Iris pigment epithelial cell (primary cell): Measurements from ENCODE around the gene TMEM184B.
A peak's percentile ranks its signal among the peaks of the same experiment; 100 is the strongest.
"Not testable (repeated sequence)": the region's sequence is repeated elsewhere in the genome, so short reads cannot be mapped to it uniquely, and the experiment has no call there.

ENCODE experiments used
- DNase-seq: peaks from one replicate; pipeline ENCODE4 v3.0.0-alpha.2; 2011; ENCODE audit warnings: low read depth

Gene TMEM184B

DNA sequence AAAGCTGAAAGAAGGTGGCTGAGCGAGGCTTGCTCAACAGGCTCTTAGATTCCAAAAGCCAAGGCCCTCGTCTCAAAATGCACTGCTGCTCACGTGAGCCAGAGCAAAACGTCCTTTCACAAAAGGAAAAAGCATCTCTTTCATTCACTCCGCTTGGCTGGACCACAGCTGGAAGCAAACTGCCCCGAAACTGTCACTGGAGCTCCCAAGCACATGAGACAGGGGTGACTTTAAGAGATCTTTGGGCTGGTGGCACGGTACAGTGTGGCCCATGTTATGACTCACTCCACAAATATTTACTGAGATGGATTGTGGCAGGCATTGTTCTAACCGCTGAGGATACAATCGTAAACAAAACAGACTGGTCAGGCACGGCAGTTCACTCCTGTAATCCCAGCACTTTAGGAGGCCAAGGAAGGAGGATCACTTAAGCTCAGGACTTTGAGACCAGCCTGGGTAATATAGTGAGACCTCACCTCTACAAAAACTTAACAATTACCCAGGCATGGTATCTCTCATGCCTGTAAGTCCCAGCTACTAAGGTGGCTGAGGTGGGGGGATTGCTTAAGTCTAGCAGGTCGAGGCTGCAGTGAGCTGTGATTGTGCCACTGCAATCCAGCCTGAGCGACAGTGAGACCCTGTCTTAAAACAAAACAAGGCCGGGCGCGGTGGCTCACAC is 94.7 kb downstream of the TMEM184B start:
- DNase-seq, result peak; percentile 82

GRCh38 chr22:38177571-38177925 is 95.3 kb downstream of the TMEM184B start:
- not testable (repeated sequence) for DNase-seq

GRCh38 chr22:38177044-38177443 is 95.8 kb downstream of the TMEM184B start:
- DNase-seq, result no peak

DNA sequence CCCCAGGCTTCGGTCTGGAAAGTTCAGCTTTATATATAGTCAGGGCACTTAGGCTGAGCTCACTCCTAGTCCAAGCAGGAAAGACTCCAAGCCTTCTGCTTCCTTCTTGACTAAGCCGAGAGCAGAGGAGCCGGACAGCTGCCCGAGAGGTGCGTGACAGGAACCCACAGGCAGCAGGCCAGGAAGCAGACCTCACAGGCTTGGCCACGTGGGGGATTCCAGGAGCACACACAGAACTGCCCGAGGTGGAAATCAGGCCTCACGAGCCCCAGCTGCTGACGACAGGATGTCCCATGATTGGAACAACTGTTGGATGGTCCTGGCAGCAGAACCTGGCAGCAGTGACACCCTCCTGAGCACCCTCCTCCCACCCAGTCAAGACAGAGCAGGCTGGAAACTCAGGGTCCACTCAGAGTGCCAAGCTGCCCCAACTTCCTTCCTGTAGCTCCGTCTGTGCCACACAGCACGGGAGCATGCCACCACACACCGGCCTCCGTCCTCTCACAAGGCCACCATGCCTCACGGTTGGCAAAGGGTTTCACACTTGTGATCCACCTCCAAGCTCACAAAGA is 96.6 kb downstream of the TMEM184B start:
- peak; percentile 83 for DNase-seq

DNA sequence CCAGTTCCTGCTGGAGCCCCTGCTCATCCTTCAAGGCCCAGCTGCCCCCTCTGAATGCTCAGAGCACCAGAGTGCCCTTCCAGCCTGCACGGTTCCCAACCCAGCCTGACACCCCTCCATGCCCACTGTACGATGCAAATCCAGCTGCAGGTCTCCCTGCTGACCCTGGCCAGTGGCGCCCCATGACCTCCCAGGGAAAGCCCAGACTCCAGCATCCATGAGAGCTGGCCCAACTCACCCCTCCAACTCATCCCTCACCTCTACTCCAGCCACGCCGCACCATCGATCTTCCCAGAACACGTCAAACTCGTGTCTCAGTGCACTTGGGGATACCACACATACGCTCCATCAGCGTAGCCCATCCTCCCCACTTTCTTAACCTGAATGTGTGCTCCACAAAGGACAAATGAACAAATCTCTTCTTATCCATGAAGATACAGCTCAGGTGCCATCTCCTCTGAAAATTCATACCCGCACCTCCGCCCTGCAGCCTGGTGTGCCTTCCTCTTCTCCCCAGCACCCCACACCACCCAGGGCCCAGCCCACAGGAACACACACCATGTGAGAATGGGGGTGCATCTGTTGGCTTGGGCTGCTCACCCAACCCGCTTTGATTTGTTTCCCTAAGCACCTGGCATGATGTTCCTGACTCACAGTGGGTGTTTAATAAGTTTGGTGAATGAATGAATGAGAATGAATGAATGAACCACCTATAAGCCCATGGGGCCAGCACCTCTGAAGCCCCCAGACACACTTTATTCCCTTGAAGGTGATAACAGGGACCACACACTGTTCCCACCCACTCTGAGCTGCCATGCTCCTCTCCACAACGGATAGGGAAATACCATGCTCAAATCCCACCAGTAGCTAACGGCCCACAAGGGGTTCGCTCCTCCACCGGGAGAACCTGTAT is 97.3 kb downstream of the TMEM184B start:
- DNase-seq, result no peak

DNA sequence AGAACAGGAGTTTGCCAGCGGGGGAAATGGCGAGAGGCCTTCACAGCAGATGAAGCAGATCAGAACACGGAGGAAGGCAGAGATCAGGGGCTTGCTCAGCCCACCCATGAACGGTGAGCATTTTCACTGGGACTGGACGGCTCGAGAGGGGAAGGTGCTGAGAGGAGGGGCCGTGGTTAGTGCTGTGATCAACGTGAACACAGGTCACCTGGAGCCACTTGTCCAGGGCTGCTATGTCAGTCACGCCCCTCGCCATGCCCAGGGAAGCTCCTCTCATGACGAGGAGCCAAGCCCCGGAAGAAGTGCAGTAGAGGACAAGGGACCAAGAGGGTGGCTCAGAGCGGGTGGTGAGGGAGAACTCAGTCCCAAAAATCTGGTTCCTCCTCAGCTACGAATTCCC is 98.2 kb downstream of the TMEM184B start:
- DNase-seq, result no peak

DNA sequence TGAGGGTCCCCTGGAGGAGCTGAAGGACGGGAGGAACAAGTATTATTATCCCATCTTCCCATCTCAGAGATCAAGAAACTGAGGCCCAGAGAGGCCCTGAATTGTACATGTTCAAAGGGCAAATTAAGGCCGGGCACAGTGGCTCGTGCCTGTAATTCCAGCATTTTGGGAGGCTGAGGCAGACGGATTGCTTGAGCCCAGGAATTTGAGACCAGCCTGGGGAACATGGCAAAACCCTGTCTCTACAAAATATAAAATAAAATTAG is 99.2 kb downstream of the TMEM184B start:
- DNase-seq, result no peak

DNA sequence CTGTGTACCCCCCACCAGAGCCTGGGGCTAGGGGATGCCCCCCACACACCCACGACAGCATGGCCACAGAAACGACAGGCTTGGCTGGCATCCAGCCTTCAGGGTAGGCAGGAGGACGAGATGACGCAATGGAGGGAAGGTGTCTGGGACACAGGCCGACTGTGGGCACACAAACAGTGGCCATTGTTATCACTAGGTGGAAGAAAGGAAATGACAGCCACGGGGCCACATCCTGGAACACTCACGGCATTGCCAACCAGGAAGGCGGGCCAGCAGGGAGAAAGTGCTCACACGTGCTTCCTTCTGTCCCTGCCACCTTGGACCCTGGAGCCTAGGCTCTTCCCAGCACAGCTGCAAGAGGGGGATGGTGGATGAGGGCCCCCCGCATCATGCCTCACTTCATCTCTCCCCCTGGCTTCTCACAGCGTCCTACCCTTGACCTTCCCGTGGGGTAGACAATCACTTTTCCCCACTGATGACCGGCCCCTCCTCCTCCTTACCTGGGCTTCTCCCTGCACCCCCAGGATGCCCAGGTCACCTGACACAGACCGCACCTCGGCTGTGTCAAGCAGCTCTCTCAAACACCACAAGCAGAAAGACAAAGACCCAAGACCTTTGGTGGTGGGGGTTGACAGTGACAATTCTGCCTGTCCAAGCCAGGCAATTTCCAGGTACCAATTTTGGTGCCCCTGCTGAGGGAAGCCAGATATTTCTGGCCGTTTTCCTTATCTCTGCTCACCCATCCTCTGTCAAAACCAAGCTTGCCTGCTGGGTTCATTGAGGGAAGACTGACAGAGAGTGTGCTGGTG is 99.8 kb downstream of the TMEM184B start:
- no peak for DNase-seq

- DNase-seq, result no peak
These were observed 100.6 kb downstream of the TMEM184B start for GRCh38 chr22:38171927-38172831.

- no peak for DNase-seq
These were observed 102.3 kb downstream of the TMEM184B start for GRCh38 chr22:38170469-38170868.
